Measurements from ENCODE around the gene PGGT1B. TPM values are rescaled to one million over a fixed set of nuclear protein-coding genes. Genes with fewer than 3 reads are reported as not detected.

The PGGT1B gene
- total RNA-seq, 1 experiment from 2014 or later = 14.9 TPM

- no peak for DNase-seq (ENCODE audit: low read depth)
Measured at GRCh38 chr5:115181757-115182156, 80.9 kb downstream of the PGGT1B start.

- peak; percentile 47 for DNase-seq (ENCODE audit: low read depth)
Measured at GRCh38 chr5:115180165-115180709, 82.4 kb downstream of the PGGT1B start.

- DNase-seq (ENCODE audit: low read depth) = peak; percentile 18
Measured at GRCh38 chr5:115179394-115180164, 83.1 kb downstream of the PGGT1B start.

- no peak for DNase-seq (ENCODE audit: low read depth)
Measured at GRCh38 chr5:115179030-115179393, 83.7 kb downstream of the PGGT1B start.

GRCh38 chr5:115170929-115171510 is 91.7 kb downstream of the PGGT1B start:
- DNase-seq (ENCODE audit: low read depth) = no peak

- DNase-seq (ENCODE audit: low read depth) = no peak
Measured at GRCh38 chr5:115170134-115170928, 92.3 kb downstream of the PGGT1B start.

- DNase-seq (ENCODE audit: low read depth) = peak; percentile 88
Measured at GRCh38 chr5:115169487-115170133, 93.1 kb downstream of the PGGT1B start, which contains the start of gene TRIM36. TSS of gene TRIM36 (minus strand) at chr5:115169908. CDS start at chr5:115169634, 274 bp downstream.

- DNase-seq (ENCODE audit: low read depth) = no peak
Measured at GRCh38 chr5:115168829-115169486, 93.7 kb downstream of the PGGT1B start.

- no peak for DNase-seq (ENCODE audit: low read depth)
Measured at GRCh38 chr5:115166744-115167393, 95.8 kb downstream of the PGGT1B start.

GRCh38 chr5:115165790-115166189 is 96.9 kb downstream of the PGGT1B start:
- DNase-seq (ENCODE audit: low read depth) = no peak

- no peak for DNase-seq (ENCODE audit: low read depth)
Measured at GRCh38 chr5:115160975-115161475, 101.7 kb downstream of the PGGT1B start.

Other genes starting within 250 kb of the PGGT1B start
- gene TRIM36, start 93.0 kb downstream of the PGGT1B start, total RNA-seq (2014; rRNA removed; shearing (Covaris generic)) = 1.6 and 3.6 TPM in 2 replicates
- 2.5 and 4.8 TPM in 2 replicates for gene CCDC112, start 33.8 kb upstream of the PGGT1B start, total RNA-seq (2014; rRNA removed; shearing (Covaris generic))

All from M059J (cell line).